Hepatocyte (in vitro differentiated cells): ENCODE data around the gene CITED4.

Experiments
- EZH2 ChIP-seq: fragments of 200-600 bp; sonication (generic); IDR thresholded peaks from 2 replicates; pipeline ENCODE4 v1.6.1; 2016; ENCODE audit warnings: antibody characterized with exemption, mild to moderate bottlenecking, borderline replicate concordance
- TF ChIP-seq, protein P1 (sequence below): fragments of 200-600 bp; sonication (generic); IDR thresholded peaks from 2 replicates; pipeline ENCODE4 v1.5.1; 2016; ENCODE audit warnings: antibody characterized with exemption, mild to moderate bottlenecking; ENCODE audit not compliant: poor library complexity

DNA sequence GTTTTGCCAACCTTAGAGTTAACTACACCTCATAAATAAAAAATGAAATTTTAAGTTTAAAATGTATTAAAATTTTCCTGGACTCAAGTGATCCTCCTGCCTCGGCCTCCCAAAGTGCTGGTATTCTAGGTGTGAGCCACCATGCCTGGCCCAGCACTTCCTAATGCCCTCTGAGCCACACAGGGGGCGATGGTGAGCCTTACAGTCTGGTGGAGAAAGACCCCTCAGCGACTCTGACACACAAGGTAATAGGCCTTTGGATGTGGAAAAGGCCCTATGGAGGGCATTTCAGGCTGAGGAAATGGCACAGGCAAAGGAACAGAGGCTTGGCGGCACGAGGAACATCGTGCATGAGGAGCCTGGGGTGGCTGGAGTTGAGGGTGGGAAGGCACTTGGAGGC is 6.7 kb downstream of the CITED4 start:
- TF ChIP-seq, protein P1, sequence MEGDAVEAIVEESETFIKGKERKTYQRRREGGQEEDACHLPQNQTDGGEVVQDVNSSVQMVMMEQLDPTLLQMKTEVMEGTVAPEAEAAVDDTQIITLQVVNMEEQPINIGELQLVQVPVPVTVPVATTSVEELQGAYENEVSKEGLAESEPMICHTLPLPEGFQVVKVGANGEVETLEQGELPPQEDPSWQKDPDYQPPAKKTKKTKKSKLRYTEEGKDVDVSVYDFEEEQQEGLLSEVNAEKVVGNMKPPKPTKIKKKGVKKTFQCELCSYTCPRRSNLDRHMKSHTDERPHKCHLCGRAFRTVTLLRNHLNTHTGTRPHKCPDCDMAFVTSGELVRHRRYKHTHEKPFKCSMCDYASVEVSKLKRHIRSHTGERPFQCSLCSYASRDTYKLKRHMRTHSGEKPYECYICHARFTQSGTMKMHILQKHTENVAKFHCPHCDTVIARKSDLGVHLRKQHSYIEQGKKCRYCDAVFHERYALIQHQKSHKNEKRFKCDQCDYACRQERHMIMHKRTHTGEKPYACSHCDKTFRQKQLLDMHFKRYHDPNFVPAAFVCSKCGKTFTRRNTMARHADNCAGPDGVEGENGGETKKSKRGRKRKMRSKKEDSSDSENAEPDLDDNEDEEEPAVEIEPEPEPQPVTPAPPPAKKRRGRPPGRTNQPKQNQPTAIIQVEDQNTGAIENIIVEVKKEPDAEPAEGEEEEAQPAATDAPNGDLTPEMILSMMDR = peak; percentile 18
- no peak for TF ChIP-seq EZH2
